T follicular helper cell (primary cell): ENCODE results near the gene REC114.
"Not testable (repeated sequence)": the region's sequence is repeated elsewhere in the genome, so short reads cannot be mapped to it uniquely, and the experiment has no call there.

Experiments used
- DNase-seq: peaks from one replicate; pipeline ENCODE4 v3.0.0-alpha.2; 2020; ENCODE audit warnings: low read depth

Gene REC114

DNA sequence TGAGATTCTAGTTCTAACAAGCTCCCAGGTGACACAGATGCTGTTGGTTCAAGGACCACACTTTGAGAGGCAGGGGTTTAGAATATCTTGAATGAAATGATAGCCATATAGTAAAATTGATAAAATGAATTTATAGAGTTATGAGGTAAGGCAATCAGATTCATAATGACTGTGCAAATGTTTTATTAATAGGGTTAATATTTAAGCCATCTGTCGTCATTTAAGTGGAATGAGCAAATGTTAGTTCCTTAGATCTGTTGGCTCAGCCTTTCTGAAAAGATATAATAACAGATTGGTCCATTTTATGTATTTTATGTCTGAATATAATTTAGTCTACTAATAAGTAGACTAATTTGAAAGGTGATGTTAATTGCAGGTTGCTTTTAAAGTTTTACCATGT lies 12.9 kb downstream of the REC114 start:
- no peak for DNase-seq

GRCh38 chr15:73457334-73457733 lies 14.4 kb downstream of the REC114 start:
- DNase-seq, result no peak

- DNase-seq, result no peak
These were observed 17.7 kb downstream of the REC114 start for GRCh38 chr15:73460662-73461061.

- DNase-seq, result no peak
These were observed 21.6 kb downstream of the REC114 start for GRCh38 chr15:73464602-73465001.

DNA sequence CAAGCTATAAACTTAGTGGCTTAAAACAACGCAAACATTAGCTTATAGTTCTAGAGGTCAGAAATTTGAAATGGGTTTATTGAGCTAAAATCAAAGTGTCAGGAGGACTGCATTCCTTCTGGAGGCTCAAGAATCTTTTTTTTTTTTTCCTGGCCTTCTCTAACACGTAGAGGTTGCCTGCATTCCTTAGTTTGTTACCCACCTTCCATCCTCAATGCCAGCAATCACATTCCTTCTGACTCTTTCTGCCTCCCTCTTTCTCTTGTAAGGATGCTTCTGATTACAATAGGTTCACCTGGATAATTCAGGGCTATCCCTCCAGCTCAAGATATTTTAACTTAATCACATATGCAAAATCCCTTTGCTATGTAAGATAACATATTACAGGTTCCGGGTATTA lies 24.8 kb downstream of the REC114 start:
- no peak for DNase-seq

DNA sequence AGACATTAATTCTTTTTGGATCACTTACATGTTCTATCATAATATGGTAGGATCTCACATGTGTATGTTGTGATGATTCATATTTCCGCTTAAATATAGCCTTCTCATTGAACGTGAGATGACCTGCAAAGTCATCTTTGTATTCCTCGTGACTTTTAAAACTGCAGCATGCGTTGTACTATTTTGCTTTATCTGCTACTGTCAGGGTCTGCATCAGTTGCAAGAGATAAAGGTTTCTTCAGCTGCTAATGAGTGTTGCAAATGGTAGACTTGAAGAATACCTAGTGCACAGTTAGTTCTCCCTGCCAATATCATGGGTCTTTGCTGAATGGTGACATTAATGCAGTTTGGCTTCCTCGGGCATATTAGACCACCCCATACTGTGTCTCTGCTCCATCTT lies 31.8 kb downstream of the REC114 start:
- DNase-seq, result no peak

GRCh38 chr15:73476704-73477216 lies 33.8 kb downstream of the REC114 start:
- DNase-seq, result no peak

DNA sequence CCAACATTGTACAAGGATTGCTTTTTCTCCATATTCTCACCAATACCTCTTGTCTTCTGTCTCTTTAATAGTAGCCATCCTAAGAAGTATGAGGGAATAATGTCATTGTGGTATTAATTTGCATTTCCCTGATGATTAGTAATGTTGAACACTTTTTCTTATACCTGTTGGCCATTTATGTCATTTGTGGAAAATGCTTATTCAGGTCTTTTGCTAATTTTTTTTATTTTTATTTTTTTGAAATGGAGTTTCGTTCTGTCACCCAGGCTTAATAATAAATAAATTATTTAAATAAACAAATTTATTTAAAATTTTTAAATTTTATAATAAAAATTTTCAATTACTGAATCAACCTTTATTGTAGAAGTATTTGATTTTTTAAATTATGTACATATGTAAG lies 37.1 kb downstream of the REC114 start:
- DNase-seq, result no peak

GRCh38 chr15:73482166-73482565 lies 39.2 kb downstream of the REC114 start:
- no peak for DNase-seq

- DNase-seq, result no peak
These were observed 40.1 kb downstream of the REC114 start for GRCh38 chr15:73483053-73483452.

- DNase-seq, result no peak
These were observed 42.4 kb downstream of the REC114 start for GRCh38 chr15:73485372-73485771.

DNA sequence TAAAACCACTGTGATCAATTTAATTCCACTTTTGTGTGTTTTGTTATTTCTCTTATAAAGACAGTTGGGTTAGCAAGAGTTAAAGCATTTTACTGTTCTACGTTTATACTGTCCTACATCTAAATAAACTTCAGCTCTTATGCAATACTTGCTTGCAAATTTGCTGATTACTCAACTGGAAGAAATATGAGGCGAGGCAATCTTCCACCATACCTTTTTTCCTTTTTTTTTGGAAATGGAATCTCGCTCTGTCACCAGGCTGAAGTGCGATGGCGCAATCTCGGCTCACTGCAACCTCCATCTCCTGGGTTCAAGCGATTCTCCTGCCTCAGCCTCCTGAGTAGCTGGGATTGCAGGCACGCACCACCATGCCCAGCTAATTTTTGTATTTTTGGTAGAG lies 42.9 kb downstream of the REC114 start:
- not testable (repeated sequence) for DNase-seq

DNA sequence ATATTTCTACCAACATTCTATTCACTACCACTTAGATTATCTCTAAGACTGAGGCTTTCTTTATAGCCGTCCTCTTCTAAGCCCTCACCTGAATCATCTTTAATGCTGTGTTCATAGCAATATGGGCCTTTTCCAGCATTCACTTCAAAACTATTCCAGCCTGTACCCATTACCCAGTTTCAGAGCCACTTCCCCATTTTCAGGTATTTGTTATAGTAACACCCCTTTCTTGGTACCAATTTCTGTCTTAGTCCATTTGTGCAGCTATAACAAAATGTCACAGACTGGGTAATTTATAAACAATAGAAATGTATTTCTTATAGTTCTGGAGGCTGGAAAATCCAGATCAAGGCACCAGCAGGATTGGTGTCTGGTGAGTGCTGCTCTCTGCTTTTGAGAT lies 45.7 kb downstream of the REC114 start:
- DNase-seq, result no peak

DNA sequence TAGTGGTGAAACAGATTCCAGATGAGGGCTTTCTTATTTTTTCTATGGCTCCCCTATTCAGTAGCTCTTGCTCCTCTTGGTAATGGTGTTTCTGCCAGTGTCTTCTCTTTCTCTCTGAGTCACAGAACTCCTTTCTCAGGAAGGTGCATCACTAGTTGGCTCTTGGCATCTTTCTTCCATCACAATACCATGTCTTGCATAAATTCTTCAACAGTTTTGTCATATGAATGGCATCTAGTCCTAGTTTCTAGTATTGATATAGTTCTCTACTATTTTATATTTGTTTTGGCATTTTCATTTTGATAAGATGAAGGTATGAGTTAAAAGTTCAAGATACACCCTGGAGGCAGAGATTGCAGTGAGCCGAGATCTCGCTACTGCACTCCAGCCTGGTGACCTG lies 51.0 kb downstream of the REC114 start:
- DNase-seq, result no peak

- DNase-seq, result no peak
These were observed 52.2 kb downstream of the REC114 start for GRCh38 chr15:73495181-73495580.

DNA sequence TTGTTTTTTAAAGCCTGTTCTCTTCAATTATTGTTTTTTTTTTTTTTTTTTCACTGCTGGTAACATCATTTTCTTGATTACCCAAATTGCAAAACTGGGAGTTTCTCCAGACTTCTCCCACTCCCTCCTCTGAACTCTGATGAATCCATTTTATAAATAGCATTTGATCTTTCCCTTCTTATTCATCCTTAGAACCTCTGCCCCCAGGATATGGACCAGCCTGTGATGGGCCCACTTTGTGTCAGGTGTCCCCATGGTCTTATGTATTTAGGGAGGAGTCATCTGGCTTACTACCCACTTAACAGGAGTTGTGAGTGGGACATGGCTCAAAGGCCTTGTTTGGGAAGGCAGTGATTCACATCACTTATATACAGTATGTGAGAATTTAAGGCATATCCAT lies 57.7 kb downstream of the REC114 start:
- DNase-seq, result no peak

DNA sequence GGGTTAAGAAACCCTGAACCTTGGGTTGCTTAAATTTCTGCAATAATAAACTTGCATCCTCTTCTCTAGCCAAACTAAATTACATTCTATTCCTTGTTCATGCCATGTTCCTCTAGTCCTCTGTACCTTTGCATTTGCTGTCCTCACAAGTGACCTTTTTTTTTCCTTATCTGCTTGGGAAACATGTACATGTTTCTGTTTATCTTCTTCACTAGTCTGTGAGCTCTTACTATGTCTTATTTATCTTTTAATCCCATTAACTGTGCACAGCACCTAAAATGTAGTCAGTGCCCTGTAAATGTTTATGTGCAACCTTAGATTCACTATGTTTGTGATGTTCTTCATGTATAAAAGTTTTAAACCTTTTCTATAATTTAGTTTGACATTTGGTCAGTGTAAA lies 61.9 kb downstream of the REC114 start:
- DNase-seq, result no peak

DNA sequence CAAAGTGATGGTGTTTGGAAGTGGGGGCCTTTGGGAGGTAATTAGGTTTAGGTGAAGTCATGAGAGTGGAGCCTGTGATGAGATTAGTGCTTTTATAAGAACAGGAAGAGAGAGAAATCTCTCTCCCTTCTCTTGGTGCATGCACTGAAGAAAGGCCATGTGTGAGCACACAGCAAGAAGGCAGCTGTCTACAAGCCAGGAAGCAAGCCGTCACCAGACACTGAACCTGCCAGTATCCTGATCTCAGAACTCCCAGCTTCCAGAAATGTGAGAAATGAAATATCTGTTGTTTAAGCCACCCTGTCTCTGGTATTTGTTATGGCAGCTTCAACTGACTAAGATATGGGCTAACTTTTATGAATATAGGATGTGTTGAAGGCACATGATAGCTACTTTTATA lies 72.6 kb downstream of the REC114 start:
- no peak for DNase-seq

- no peak for DNase-seq
These were observed 74.6 kb downstream of the REC114 start for GRCh38 chr15:73517566-73517965.

DNA sequence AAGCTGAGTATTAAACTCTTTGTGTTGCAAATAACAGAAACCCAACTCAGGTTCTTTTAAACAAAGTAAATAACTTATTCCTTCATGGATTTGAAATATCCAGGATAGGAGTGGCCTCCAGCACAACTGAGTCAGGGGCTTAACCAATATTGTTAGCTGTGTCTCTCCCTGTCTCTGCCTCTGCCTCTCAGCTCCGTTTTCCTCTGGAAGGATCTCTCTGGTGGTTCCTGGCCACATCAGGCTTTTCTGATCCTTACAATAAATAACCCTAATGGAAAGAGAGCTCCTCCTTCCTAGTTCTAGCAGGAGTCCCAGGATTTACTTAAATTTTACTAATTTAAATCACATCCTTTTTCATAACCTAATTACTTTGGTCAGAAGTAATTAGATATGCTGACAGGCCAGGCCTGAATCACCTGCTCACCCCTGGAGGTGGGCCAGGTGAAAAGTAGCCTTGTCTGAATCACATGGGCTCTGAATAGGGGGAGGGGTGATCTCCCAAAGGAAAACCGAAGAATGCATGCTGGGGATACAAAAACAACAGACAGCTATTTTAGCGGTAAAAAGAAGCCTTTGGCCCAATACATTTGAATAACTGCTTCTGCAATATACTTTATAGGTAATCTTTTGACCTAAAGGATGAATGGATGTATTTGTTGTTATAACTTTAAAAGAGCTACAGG lies 75.4 kb downstream of the REC114 start:
- DNase-seq, result no peak

DNA sequence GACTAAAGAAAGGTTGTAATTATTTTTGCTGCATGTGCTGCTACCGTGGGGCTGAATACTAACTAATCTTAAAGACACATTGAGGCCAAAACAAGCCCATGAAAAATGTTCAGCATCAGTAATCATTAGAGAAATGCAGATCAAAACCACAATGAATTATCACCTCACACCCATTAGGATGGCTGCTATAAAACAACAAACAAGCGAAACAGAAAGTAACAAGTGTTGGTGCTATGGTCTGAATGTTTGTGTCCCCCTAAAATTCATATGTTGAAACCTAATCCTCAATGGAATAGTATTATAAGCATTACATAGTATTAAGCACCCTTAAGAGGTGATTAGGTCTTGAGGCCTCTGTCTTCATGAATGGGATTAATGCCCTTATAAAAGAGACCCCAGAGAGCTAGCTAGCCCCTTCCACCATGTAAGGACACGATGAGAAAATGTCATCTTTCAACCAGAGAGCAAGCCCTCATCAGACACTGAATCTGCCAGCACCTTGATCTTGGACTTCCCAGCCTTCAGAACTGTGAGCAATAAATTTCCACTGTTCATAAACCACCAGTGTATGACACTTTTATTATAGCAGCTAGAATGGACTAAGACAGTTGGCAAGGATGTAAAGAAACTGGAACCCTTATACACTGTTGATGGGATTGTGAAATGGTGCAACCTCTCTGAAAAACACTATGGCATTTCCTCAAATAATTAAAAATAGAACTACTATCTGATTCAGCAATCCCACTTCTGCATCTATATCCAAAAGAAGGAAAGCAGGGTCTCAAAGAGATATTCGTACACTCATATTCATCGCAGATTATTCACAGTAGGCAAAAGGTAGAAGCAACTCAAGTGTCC lies 76.1 kb downstream of the REC114 start:
- DNase-seq, result no peak

GRCh38 chr15:73522011-73522410 lies 79.0 kb downstream of the REC114 start:
- no peak for DNase-seq

GRCh38 chr15:73524919-73525318 lies 82.0 kb downstream of the REC114 start:
- DNase-seq, result no peak
